ENCODE results near the gene KRT32. TPM values are rescaled to one million over a fixed set of nuclear protein-coding genes. Genes with fewer than 3 reads are reported as not detected.
A peak's percentile ranks its signal among the peaks of the same experiment; 100 is the strongest.

Gene KRT32
- total RNA-seq, 1 donor from 2014 or later: not detected

GRCh38 chr17:41448506-41448905 is 18.7 kb downstream of the KRT32 start:
- H3K4me3 Mint-ChIP-seq (ENCODE audit: unreplicated experiment): no peak overlapping the region
- H3K27me3 Mint-ChIP-seq (ENCODE audit: low read depth, unreplicated experiment): peaks cover 23% of the 10 kb centered on the region
- Histone ChIP-seq H3K4me1 (ENCODE audit: insufficient read depth, low read length) (peaks cover 6% of the 10 kb centered on the region), H4K20me1 (ENCODE audit: insufficient read depth, low read length) (no peaks in the 10 kb centered on the region), H3K4me3 (ENCODE audit: insufficient read depth, low read depth, low read length) (no peak overlapping the region), H3K27ac (ENCODE audit: low read depth, low read length) (no peak overlapping the region), H3K36me3 (ENCODE audit: insufficient read depth, low read length) (no peaks in the 10 kb centered on the region), H3K9ac (ENCODE audit: low read length) (no peak overlapping the region), H2AFZ (ENCODE audit: low read depth, low read length) (no peak overlapping the region), H3K27me3 (ENCODE audit: insufficient read depth, low read length) (no peaks in the 10 kb centered on the region), H3K9me3 (ENCODE audit: insufficient read depth, low read depth, low read length) (peaks cover 7% of the 10 kb centered on the region), H3K4me2 (ENCODE audit: low read length) (no peak overlapping the region), H3K79me2 (ENCODE audit: insufficient read depth, low read length) (no peaks in the 10 kb centered on the region)
- peaks cover 25% of the 10 kb centered on the region for H3K9me3 Mint-ChIP-seq (ENCODE audit: unreplicated experiment)
- no peak overlapping the region for H3K27ac Mint-ChIP-seq (ENCODE audit: unreplicated experiment)
- TF ChIP-seq, protein P1, sequence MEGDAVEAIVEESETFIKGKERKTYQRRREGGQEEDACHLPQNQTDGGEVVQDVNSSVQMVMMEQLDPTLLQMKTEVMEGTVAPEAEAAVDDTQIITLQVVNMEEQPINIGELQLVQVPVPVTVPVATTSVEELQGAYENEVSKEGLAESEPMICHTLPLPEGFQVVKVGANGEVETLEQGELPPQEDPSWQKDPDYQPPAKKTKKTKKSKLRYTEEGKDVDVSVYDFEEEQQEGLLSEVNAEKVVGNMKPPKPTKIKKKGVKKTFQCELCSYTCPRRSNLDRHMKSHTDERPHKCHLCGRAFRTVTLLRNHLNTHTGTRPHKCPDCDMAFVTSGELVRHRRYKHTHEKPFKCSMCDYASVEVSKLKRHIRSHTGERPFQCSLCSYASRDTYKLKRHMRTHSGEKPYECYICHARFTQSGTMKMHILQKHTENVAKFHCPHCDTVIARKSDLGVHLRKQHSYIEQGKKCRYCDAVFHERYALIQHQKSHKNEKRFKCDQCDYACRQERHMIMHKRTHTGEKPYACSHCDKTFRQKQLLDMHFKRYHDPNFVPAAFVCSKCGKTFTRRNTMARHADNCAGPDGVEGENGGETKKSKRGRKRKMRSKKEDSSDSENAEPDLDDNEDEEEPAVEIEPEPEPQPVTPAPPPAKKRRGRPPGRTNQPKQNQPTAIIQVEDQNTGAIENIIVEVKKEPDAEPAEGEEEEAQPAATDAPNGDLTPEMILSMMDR (IDR thresholded peaks at IDR 0.05; ENCODE audit: insufficient read depth, low read depth, low read length): no peak
- no peak for TF ChIP-seq EZH2 (IDR thresholded peaks at IDR 0.05; ENCODE audit: insufficient read depth, low read length)
- FAIRE-seq (no peak), DNase-seq (ENCODE audit: low read depth) (no peak)
- peaks cover 3% of the 10 kb centered on the region for H3K4me1 Mint-ChIP-seq (ENCODE audit: low read depth, unreplicated experiment)
- no peaks in the 10 kb centered on the region for H3K36me3 Mint-ChIP-seq (ENCODE audit: low read depth, unreplicated experiment)

DNA sequence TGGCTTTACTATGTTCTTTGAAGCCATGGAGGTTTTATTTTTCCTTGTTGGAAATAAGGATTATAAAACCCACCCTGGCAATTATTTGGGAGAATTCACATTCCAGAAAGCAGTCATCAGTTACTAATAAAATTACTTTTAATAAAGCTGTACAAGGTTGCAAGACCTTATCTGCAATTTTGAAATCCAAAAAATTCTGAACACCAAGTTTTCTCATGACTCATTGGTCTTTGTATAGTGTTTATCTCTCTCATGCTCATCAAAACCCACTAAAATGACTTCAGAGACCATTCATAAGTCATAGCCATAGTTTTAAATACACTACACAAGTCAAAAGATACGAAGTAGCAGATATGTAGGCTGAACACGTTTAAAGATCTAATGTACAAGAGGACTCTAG is 20.4 kb downstream of the KRT32 start:
- H3K9me3 Mint-ChIP-seq (ENCODE audit: unreplicated experiment): peaks cover 15% of the 10 kb centered on the region
- H3K4me3 Mint-ChIP-seq (ENCODE audit: unreplicated experiment): no peak overlapping the region
- H3K4me1 Mint-ChIP-seq (ENCODE audit: low read depth, unreplicated experiment): peaks cover 4% of the 10 kb centered on the region
- no peak overlapping the region for H3K27ac Mint-ChIP-seq (ENCODE audit: unreplicated experiment)
- Histone ChIP-seq H3K9ac (ENCODE audit: low read length) (no peak overlapping the region), H2AFZ (ENCODE audit: low read depth, low read length) (no peak overlapping the region), H3K4me1 (ENCODE audit: insufficient read depth, low read length) (peaks cover 6% of the 10 kb centered on the region), H3K27me3 (ENCODE audit: insufficient read depth, low read length) (no peaks in the 10 kb centered on the region), H3K9me3 (ENCODE audit: insufficient read depth, low read depth, low read length) (peaks cover 1% of the 10 kb centered on the region), H3K4me3 (ENCODE audit: insufficient read depth, low read depth, low read length) (no peak overlapping the region), H4K20me1 (ENCODE audit: insufficient read depth, low read length) (no peaks in the 10 kb centered on the region), H3K4me2 (ENCODE audit: low read length) (no peak overlapping the region), H3K36me3 (ENCODE audit: insufficient read depth, low read length) (no peaks in the 10 kb centered on the region), H3K27ac (ENCODE audit: low read depth, low read length) (peak overlapping the region; percentile 5), H3K79me2 (ENCODE audit: insufficient read depth, low read length) (no peaks in the 10 kb centered on the region)
- H3K36me3 Mint-ChIP-seq (ENCODE audit: low read depth, unreplicated experiment): no peaks in the 10 kb centered on the region
- H3K27me3 Mint-ChIP-seq (ENCODE audit: low read depth, unreplicated experiment): peaks cover 23% of the 10 kb centered on the region
- TF ChIP-seq EZH2 (IDR thresholded peaks at IDR 0.05; ENCODE audit: insufficient read depth, low read length): no peak
- TF ChIP-seq, protein P1 (IDR thresholded peaks at IDR 0.05; ENCODE audit: insufficient read depth, low read depth, low read length): no peak
- DNase-seq (ENCODE audit: low read depth) (peak; percentile 88), FAIRE-seq (no peak)

GRCh38 chr17:41444640-41445039 is 22.5 kb downstream of the KRT32 start:
- H3K4me1 Mint-ChIP-seq (ENCODE audit: low read depth, unreplicated experiment): peaks cover 4% of the 10 kb centered on the region
- no peaks in the 10 kb centered on the region for H3K36me3 Mint-ChIP-seq (ENCODE audit: low read depth, unreplicated experiment)
- FAIRE-seq (no peak), DNase-seq (ENCODE audit: low read depth) (no peak)
- Histone ChIP-seq H3K79me2 (ENCODE audit: insufficient read depth, low read length) (no peaks in the 10 kb centered on the region), H3K36me3 (ENCODE audit: insufficient read depth, low read length) (no peaks in the 10 kb centered on the region), H2AFZ (ENCODE audit: low read depth, low read length) (no peak overlapping the region), H3K27me3 (ENCODE audit: insufficient read depth, low read length) (no peaks in the 10 kb centered on the region), H3K4me2 (ENCODE audit: low read length) (no peak overlapping the region), H4K20me1 (ENCODE audit: insufficient read depth, low read length) (no peaks in the 10 kb centered on the region), H3K9ac (ENCODE audit: low read length) (no peak overlapping the region), H3K27ac (ENCODE audit: low read depth, low read length) (no peak overlapping the region), H3K4me1 (ENCODE audit: insufficient read depth, low read length) (peaks cover 6% of the 10 kb centered on the region), H3K9me3 (ENCODE audit: insufficient read depth, low read depth, low read length) (no peaks in the 10 kb centered on the region), H3K4me3 (ENCODE audit: insufficient read depth, low read depth, low read length) (no peak overlapping the region)
- no peak overlapping the region for H3K4me3 Mint-ChIP-seq (ENCODE audit: unreplicated experiment)
- H3K9me3 Mint-ChIP-seq (ENCODE audit: unreplicated experiment): peaks cover 5% of the 10 kb centered on the region
- H3K27me3 Mint-ChIP-seq (ENCODE audit: low read depth, unreplicated experiment): peaks cover 33% of the 10 kb centered on the region
- no peak for TF ChIP-seq EZH2 (IDR thresholded peaks at IDR 0.05; ENCODE audit: insufficient read depth, low read length)
- TF ChIP-seq, protein P1 (IDR thresholded peaks at IDR 0.05; ENCODE audit: insufficient read depth, low read depth, low read length): no peak
- no peak overlapping the region for H3K27ac Mint-ChIP-seq (ENCODE audit: unreplicated experiment)

Measured in astrocyte (in vitro differentiated cells and primary cell).